H1 (cell line): ENCODE data around the gene BACE2. TPM values are rescaled to one million over a fixed set of nuclear protein-coding genes. Genes with fewer than 3 reads are reported as not detected.

ENCODE experiments used
- ASH2L ChIP-seq: fragments of 200-600, 300-600 bp; sonication (generic); IDR thresholded peaks from one replicate; pipeline ENCODE4 v1.7.1; 2017; ENCODE audit warnings: low read length
- CBX5 ChIP-seq: fragments of 300-800, 300-1000 bp; sonication (generic); IDR thresholded peaks from 2 replicates; pipeline ENCODE4 v1.7.1; 2016; ENCODE audit warnings: antibody characterized with exemption, low read length, low read depth
- JUND ChIP-seq: IDR thresholded peaks from 2 replicates; pipeline ENCODE4 v1.6.1; 2011; ENCODE audit warnings: mild to moderate bottlenecking, improper control_type of control experiment, low read length
- POLR2A ChIP-seq, 2 experiments: IDR thresholded peaks; 1 replicate in 1 of 2; 2 replicates in 1 of 2; pipeline ENCODE4 v1.6.1; 2011; ENCODE audit warnings: low read depth in 2 of 2, low read length in 2 of 2, mild to moderate bottlenecking in 2 of 2; ENCODE audit errors: control extremely low read depth in 1 of 2
- SIN3A ChIP-seq, 2 experiments: IDR thresholded peaks in 1 of 2; conservative IDR thresholded peaks in 1 of 2; 2 replicates each; pipeline ENCODE4 v1.6.1; 2011 to 2012; ENCODE audit warnings: low read length in 2 of 2, improper control_type of control experiment in 1 of 2, low read depth in 1 of 2, mild to moderate bottlenecking in 1 of 2
- SP1 ChIP-seq: IDR thresholded peaks from 2 replicates; pipeline ENCODE4 v1.6.1; 2011; ENCODE audit warnings: low read depth, low read length
- TAF1 ChIP-seq: IDR thresholded peaks from 2 replicates; pipeline ENCODE4 v1.6.1; 2011; ENCODE audit warnings: mild to moderate bottlenecking, low read depth, low read length
- polyA plus RNA-seq, 7 experiments: library from polyadenylated mRNA; depleted of rRNA in 3 of 7; stranded (reverse) in 5 of 7; unstranded in 2 of 7; fragments of >200 nt in 5 of 7; fragments of 200-250 nt in 2 of 7; gene quantifications; 1 replicate in 5 of 7; 2 replicates in 1 of 7; 4 replicates in 1 of 7; pipeline versions ENCODE4 v1.2.1 to v1.2.3, GENCODE V29; 2011 to 2013; ENCODE audit warnings: missing spikeins in 2 of 7, mixed read lengths in 2 of 7
- total RNA-seq: library from RNA; stranded (reverse); fragmentation: NEBNext Ultra II Directional; extraction: Animal tissue kit (Norgen Biotek cat#: 25700); gene quantifications from 2 replicates; pipeline ENCODE4 v1.2.1, GENCODE V29; 2021
- TF ChIP-seq, protein P1 (sequence below): IDR thresholded peaks from 2 replicates; pipeline ENCODE4 v1.6.1; 2012; ENCODE audit warnings: low read length, inconsistent platforms

BACE2 gene
- total and polyA plus RNA-seq, 2 of the 8 experiments (the other 6 are each of a cell fraction or from before 2014, with no cell fraction given) = 8.1 to 10.9 TPM

DNA sequence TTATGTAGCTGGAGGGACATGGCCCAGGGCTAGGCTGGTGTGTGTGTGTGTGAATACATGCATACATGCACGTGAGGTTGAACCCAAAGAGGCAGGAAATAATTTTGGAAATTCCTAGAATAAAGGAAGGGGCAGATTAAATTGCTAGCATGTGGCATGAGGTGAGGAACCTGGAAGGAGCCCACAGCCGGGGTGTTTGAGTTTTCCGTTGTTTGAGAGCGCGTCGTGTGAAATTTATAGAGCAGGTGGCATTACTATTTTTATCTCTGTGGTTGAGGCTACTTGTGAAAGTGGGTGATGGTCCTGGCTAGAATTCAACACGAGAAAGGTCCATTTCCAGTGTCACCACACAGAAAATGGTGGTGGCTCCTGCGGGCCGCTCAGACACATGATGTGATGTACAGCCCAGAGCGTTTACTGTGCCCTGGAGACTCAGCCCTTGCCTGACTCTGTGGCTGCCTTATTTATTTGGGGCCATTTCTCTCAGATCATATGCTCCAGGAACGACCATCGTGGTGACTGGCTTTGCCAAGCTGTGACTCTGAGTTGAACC is 48.0 kb downstream of the BACE2 start (continued):
- TF ChIP-seq JUND (no peak), ASH2L (no peak), POLR2A (IDR thresholded peaks at IDR 0.05; ENCODE audit: control extremely low read depth in 1 of 2, low read depth in 2 of 2, low read length in 2 of 2) (no peak), CBX5 (no peak), SIN3A (conservative IDR thresholded peaks at IDR 0.05 in 1 of 2, IDR thresholded peaks at IDR 0.05 in 1 of 2; ENCODE audit: low read depth in 1 of 2, low read length in 2 of 2) (no peak), SP1 (no peak), TAF1 (no peak)
- TF ChIP-seq, protein P1, sequence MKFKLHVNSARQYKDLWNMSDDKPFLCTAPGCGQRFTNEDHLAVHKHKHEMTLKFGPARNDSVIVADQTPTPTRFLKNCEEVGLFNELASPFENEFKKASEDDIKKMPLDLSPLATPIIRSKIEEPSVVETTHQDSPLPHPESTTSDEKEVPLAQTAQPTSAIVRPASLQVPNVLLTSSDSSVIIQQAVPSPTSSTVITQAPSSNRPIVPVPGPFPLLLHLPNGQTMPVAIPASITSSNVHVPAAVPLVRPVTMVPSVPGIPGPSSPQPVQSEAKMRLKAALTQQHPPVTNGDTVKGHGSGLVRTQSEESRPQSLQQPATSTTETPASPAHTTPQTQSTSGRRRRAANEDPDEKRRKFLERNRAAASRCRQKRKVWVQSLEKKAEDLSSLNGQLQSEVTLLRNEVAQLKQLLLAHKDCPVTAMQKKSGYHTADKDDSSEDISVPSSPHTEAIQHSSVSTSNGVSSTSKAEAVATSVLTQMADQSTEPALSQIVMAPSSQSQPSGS = no peak
